A673 (cell line): ENCODE measurements around the gene C19orf12.

ENCODE experiments used
- EZH2 ChIP-seq: fragments of 200-600 bp; sonication (generic); IDR thresholded peaks from 2 replicates; pipeline ENCODE4 v1.6.1; 2017; ENCODE audit warnings: borderline replicate concordance, low read depth, mild to moderate bottlenecking, mixed read lengths, antibody characterized with exemption, low read length; ENCODE audit not compliant: poor library complexity, severe bottlenecking
- TF ChIP-seq, protein P1 (sequence below): fragments of 300-800, 200-600 bp; sonication (generic); conservative IDR thresholded peaks from 2 replicates; pipeline ENCODE4 v1.5.1; 2017; ENCODE audit warnings: low read depth, mild to moderate bottlenecking, antibody characterized with exemption, low read length, moderate library complexity, mixed read lengths

DNA sequence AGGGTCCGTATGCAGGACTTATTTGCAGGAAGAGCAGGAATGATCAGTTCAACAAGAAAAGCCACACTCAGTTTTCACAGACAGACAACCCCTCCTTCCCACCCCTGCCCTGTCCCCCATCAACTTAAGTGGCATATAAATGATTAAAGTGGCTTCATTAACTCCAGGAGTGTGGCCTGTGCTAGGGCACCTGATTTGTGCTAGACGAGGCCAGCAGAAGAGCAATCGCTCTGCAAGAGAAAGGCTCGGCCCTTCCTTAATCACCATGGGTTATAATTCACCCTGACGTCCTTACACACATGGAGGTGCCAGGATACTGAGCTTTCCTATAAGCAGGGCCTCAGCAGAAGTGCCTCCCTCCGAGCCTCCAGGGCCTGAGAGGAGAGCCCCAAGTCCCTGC is 14.6 kb downstream of the C19orf12 start:
- TF ChIP-seq, protein P1, sequence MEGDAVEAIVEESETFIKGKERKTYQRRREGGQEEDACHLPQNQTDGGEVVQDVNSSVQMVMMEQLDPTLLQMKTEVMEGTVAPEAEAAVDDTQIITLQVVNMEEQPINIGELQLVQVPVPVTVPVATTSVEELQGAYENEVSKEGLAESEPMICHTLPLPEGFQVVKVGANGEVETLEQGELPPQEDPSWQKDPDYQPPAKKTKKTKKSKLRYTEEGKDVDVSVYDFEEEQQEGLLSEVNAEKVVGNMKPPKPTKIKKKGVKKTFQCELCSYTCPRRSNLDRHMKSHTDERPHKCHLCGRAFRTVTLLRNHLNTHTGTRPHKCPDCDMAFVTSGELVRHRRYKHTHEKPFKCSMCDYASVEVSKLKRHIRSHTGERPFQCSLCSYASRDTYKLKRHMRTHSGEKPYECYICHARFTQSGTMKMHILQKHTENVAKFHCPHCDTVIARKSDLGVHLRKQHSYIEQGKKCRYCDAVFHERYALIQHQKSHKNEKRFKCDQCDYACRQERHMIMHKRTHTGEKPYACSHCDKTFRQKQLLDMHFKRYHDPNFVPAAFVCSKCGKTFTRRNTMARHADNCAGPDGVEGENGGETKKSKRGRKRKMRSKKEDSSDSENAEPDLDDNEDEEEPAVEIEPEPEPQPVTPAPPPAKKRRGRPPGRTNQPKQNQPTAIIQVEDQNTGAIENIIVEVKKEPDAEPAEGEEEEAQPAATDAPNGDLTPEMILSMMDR: no peak
- no peak for TF ChIP-seq EZH2
